Choroid plexus epithelial cell (primary cell): Measurements from ENCODE around the gene CEP83.

ENCODE experiments used
- DNase-seq: peaks from one replicate; pipeline ENCODE4 v3.0.0-alpha.2; 2010; ENCODE audit warnings: low read depth
- H3K4me3 ChIP-seq: 2 replicates; pipeline ENCODE4 v1.5.1; 2011; ENCODE audit warnings: low read depth, mild to moderate bottlenecking, control low read depth, low read length, moderate library complexity
- CTCF ChIP-seq: conservative IDR thresholded peaks from 2 replicates; pipeline ENCODE4 v1.5.1; 2011; ENCODE audit warnings: low read depth, mild to moderate bottlenecking, control low read depth, inconsistent platforms, low read length, moderate library complexity

The CEP83 gene

GRCh38 chr12:94271351-94271750, 188.3 kb downstream of the CEP83 start:
- TF ChIP-seq CTCF: no peak
- DNase-seq: peak; percentile 58
- H3K4me3 ChIP-seq: no peak overlapping the region

DNA sequence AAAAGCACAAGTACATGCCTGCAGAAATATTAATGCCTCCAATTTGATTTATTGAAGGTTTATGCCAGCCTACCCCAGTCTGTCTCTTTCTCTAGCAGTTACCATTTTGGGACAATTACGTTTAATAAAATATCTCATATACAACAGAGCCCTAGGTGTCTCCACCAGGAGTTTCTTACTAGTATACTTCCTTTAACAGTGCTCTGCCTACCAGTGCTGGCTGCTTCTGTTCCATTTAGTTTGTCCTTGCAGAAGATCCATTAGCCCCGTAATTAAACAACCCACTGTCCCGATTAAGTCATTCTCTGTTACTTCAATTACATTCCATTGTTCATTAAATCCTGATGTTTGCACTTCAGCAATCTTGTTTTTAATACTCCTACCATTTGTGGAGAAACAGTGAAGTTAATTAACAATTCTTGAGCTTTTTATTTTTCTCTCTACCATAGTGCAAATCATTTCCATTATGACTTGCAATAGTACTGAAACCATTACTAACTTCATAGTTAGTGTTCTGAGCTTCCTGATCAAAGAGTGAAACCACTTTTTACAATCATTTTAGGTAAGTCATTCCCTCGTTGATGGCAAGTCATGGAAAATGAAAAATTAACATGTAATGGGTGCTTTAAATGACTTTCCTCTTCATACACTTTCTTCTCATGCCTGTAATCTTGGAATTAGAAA, 190.2 kb downstream of the CEP83 start:
- no peak for DNase-seq
- no peak for TF ChIP-seq CTCF
- no peak overlapping the region for H3K4me3 ChIP-seq

DNA sequence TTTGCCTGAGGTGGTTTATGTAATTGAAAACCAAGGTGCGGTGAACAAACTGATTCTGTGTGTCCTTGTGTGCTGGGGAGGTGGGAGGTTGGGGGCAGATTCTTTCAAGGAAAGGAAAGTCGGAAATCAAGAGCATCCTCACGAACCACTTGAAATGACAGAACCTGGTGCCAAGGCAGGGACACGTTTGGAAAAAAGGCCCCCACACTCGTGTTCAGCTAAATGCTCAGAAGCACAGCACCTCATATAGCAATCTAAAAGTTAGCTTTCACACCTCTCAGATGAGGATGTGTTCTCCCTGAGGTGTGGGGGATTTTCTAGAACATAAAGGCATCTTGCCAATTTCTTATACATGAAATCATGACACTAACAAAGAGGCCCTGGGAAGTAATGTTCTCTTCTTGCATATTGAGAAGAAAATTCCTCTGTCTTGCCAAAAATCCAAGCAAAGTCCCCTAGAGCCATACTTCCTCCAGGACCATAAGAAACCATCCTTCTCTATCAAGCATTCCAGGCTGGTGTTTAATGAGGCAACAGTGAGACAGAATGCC, 191.7 kb downstream of the CEP83 start:
- DNase-seq: no peak

GRCh38 chr12:94267537-94267872, 192.2 kb downstream of the CEP83 start:
- DNase-seq: no peak
- TF ChIP-seq CTCF: no peak
- H3K4me3 ChIP-seq: no peak overlapping the region

More for the DNA sequence above, 191.7 kb downstream of the CEP83 start:
- no peak overlapping the region for H3K4me3 ChIP-seq
- no peak for TF ChIP-seq CTCF

GRCh38 chr12:94266796-94267536, 192.7 kb downstream of the CEP83 start:
- no peak overlapping the region for H3K4me3 ChIP-seq
- TF ChIP-seq CTCF: no peak
- DNase-seq: peak; percentile 57

DNA sequence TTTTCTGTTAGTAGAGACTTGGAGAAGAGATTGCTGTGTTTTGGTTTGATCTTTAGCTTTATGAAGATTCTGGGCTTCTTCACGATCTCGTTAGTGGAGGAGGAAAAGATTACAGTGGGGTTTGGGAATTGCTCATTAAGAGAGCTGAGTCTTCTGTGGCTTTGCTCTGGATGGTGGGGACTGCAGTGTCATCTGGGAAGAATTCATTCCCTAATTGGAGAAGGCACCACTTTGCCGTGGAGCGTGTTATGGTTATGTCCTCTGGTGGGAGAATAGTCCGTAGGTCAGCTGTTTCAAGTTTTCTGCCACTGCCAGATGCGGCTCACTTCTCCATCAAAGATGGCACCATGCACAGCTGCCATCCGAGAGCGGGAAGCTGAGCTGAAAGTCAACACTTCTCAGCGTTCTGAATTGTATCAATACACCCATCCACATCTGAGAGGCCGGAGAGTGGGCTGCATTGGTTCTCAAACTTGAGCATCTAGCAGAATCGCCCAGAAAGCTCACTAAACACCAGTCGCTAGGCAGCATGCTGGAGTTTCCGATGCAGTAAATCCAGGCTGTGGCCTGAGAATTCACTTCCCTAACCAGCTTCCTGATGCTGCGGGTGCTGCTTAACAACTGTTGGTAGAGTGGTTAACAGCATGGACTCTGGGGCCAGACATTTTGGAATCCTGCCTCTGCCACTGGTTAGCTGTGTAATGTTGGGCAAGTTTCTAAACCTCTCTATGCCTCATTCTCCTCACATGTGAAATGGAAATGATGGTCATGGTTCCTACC, 193.5 kb downstream of the CEP83 start:
- no peak overlapping the region for H3K4me3 ChIP-seq
- no peak for TF ChIP-seq CTCF
- DNase-seq: no peak
